ENCODE measurements around the gene FBXO47.
"Not testable (repeated sequence)": the region's sequence is repeated elsewhere in the genome, so short reads cannot be mapped to it uniquely, and the experiment has no call there.

The FBXO47 gene

DNA sequence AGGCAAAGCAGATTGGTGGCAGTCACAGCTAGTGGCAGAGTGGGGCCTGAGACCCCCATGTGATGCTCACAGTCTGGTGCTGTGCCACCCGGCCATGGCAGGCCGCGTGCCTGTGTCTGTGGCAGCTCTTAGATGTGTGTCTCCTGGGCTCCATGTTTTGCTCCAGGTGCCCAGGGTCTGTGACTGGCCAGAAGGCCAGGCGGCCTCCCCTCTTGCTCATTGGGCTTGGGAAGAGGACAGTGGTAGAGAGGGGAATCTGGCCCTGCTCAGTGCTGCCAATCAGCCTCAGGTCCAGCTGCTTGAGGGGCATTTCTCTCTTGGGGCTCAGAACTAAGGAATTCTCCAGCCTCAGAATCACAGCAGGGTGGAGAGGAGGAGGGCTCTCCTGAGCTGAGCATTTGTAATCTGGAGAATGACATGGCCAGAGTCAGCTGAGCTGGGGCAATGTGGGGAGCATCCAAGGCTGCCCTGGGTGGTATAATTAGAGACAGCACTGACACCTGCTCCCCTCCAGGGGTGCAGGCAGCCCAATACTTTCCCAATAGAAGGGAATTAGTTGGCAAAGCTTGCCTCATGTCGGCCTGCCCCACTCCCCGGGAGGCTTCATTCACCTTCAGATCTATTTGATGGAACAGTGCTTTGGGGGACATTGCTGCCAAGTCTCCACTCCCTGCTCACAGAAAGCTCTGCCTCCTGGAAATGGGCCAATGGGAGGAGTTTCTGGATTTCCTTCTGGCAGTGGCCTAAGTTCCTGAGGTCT is 44.5 kb downstream of the FBXO47 start:
- no peak for DNase-seq (ENCODE audit: low spot score)

GRCh38 chr17:38921756-38922411 is 45.3 kb downstream of the FBXO47 start:
- no peak for DNase-seq (ENCODE audit: low spot score)

DNA sequence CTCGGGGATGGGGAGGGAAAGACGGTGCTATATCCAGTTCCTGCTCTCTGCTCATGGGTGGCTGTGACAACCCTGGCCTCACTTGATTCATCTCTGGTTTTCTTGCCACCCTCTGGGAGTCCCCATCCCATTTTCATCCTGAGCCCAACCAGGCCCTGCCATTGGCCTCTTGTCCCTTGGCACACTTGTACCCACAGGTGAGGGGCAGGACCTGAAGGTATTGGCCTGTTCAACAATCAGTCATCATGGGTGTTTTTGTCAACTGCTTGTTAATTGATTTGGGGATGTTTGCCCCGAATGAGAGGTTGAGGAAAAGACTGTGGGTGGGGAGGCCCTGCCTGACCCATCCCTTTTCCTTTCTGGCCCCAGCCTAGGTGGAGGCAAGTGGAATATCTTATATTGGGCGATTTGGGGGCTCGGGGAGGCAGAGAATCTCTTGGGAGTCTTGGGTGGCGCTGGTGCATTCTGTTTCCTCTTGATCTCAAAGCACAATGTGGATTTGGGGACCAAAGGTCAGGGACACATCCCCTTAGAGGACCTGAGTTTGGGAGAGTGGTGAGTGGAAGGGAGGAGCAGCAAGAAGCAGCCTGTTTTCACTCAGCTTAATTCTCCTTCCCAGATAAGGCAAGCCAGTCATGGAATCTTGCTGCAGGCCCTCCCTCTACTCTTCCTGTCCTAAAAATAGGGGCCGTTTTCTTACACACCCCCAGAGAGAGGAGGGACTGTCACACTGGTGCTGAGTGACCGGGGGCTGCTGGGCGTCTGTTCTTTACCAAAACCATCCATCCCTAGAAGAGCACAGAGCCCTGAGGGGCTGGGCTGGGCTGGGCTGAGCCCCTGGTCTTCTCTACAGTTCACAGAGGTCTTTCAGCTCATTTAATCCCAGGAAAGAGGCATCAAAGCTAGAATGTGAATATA is 46.6 kb downstream of the FBXO47 start:
- no peak for DNase-seq (ENCODE audit: low spot score)

DNA sequence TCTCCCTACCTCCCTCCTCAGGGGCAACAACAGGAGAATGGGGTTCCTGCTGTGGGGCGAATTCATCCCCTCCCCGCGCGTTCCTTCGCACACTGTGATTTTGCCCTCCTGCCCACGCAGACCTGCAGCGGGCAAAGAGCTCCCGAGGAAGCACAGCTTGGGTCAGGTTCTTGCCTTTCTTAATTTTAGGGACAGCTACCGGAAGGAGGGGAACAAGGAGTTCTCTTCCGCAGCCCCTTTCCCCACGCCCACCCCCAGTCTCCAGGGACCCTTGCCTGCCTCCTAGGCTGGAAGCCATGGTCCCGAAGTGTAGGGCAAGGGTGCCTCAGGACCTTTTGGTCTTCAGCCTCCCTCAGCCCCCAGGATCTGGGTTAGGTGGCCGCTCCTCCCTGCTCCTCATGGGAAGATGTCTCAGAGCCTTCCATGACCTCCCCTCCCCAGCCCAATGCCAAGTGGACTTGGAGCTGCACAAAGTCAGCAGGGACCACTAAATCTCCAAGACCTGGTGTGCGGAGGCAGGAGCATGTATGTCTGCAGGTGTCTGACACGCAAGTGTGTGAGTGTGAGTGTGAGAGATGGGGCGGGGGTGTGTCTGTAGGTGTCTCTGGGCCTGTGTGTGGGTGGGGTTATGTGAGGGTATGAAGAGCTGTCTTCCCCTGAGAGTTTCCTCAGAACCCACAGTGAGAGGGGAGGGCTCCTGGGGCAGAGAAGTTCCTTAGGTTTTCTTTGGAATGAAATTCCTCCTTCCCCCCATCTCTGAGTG is 47.7 kb downstream of the FBXO47 start:
- DNase-seq (ENCODE audit: low spot score): no peak

DNA sequence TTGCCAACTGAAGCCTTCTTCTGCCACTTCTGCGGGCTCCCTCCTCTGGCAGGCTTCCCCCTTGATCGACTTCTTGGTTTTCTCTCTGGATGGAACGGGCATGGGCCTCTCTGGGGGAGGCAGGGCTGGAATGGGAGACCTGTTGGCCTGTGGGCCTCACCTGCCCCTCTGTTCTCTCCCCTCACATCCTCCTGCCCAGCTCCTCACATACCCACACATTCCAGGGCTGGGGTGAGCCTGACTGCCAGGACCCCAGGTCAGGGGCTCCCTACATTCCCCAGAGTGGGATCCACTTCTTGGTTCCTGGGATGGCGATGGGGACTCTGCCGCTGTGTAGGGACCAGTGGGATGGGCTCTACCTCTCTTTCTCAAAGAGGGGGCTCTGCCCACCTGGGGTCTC is 48.3 kb downstream of the FBXO47 start:
- DNase-seq (ENCODE audit: low spot score): no peak

GRCh38 chr17:38918129-38918913 is 48.9 kb downstream of the FBXO47 start:
- no peak for DNase-seq (ENCODE audit: low spot score)

GRCh38 chr17:38917259-38917658 is 49.9 kb downstream of the FBXO47 start:
- no peak for DNase-seq (ENCODE audit: low spot score)

GRCh38 chr17:38916771-38917170 is 50.4 kb downstream of the FBXO47 start:
- no peak for DNase-seq (ENCODE audit: low spot score)

DNA sequence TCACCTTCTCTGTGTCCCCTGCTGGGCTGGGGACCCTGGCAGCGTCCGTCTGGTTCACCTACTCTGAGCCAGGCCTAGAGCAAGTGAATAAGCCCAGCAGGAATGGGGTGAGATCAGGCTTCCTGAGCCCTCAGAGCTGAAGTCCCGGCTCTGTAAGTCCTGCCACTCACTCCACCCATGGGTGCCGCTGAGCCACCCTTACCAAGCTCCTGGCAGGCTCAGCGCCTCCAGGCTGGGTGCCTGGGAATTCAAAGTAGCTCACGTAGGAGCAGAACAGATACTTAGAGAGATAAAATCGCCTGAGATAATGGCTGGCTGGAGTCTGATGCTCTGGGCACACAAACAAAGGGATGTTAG is 51.6 kb downstream of the FBXO47 start:
- DNase-seq (ENCODE audit: low spot score): no peak

DNA sequence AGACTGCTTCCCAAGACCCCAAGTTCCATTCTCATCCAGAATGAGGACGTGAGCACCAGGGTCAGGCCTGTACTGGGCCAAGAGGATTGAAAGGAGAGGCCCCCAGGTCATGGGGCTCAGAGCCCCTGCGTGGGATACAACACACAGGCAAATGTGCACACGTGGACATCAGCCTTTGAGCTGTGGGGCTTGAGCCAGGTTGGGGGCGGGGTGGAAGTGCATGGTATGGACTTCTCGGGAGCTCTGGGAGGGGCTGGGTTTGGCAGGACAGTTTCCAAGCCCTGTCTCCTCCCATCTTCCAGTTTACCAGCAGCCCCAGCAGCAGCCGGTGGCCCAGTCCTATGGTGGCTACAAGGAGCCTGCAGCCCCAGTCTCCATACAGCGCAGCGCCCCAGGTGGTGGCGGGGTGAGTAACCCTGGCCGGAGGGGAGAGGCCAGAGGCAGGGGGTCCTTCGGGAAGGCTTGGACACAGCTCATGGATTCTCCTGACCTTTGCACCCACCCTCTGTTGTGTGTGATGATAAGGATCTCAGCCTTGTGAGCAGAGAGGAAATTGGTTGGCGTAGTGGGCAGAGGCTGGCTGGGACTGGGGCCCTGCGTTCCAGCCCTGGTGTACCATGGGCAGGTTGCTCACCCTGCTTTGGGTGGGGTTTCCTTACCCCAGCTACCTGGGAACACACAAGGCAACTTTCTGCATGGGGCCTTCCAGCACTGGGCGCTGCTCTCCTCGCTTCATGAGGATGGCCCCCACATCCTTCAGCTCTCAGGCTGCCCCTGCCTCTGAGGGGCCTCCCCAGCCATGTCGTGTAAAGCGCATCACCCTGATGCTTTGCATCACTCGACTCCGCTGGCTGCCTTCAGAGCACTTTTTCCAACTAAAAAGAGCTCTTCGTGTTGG is 52.2 kb downstream of the FBXO47 start:
- DNase-seq (ENCODE audit: low spot score): no peak

DNA sequence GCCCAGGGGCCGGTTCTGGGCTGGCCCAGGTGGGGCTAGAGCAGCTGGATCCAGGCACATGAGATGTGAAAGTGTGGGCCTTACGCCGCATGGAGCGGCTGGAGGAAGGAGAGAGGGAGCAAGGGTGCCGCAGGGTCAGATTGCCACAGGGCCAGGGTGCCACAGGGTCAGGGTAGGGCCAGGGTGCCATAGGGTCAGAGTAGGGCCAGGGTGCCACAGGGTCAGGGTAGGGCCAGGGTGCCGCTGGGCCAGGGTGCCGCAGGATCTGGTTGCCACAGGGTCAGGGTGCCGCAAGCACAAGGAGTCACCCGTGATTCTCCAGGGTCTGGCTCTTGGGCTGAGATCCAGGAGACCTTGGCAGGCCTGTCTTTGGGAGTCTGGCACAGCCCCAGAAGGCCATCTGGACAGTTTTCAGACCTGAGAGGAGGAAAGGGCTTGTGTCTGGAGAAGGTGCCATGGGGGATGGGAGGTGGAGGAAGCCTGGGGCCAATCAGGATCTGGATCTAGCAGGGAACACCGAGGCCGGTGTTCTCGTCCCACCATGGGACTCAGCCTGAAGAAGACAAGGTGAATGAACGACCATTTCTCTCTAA is 54.9 kb downstream of the FBXO47 start:
- DNase-seq (ENCODE audit: low spot score): no peak

DNA sequence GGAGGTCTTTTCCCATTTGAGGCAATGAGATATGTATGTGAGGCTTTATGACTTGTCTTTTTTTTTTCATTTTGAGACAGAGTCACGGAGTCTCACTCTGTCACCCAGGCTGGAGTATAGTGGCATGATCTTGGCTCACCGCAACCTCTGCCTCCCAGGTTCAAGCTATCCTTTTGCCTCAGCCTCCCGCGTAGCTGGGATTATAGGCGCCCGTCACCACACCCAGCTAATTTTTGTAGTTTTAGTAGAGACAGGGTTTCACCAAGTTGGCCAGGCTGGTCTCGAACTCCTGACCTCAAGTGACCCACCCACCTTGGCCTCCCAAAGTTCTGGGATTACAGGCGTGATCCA is 55.5 kb downstream of the FBXO47 start:
- not testable (repeated sequence) for DNase-seq (ENCODE audit: low spot score)

DNA sequence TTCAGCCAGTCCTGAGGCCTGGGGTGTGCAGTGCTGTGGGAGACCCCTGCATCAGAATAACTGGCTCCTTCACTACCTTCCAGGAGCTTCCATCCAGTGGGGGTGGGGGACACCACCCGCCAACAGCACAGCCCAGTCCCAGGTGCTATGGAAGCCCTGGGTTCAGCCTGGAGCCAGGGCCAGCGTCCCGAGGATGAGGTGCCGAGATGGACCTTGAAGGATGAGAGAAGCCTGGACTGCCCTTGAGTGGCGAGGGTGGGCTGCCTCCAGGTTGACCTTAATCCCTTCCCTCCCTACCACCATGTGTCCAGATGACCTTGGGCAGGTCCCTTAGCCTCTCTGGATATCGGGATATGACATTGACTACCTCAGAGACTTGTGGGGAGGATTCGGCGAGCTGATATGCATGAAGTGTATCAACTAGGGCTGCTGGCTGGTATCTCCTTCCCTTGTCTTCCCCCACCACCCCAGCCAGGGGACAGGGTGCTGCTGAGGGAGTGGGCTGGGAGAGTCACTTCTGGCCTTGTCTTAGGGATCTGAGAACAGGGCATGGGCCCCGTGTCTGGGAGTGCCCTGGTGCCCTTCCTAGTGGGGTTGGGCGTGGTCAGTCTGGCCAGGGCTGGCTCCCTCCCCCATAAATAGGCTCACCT is 56.0 kb downstream of the FBXO47 start:
- DNase-seq (ENCODE audit: low spot score): no peak

DNA sequence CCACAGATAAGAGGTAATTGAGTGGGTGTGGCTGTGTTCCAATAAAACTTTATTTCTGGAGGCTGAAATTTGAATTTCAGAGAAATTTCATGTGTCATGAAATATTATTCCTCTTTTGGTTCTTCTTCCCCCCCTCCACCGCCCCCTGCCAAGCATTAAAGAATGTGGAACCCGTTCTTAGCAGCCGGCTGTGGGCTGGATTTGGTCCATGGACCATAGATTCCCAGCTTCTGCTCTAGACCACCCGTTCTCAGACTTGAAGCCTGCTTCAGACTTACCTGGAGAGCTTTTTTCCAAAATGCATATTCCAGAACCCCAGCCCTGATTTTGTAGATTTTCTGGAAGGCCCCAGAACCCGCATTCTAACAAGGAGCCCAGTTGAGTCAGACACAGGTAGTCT is 56.9 kb downstream of the FBXO47 start:
- no peak for DNase-seq (ENCODE audit: low spot score)

DNA sequence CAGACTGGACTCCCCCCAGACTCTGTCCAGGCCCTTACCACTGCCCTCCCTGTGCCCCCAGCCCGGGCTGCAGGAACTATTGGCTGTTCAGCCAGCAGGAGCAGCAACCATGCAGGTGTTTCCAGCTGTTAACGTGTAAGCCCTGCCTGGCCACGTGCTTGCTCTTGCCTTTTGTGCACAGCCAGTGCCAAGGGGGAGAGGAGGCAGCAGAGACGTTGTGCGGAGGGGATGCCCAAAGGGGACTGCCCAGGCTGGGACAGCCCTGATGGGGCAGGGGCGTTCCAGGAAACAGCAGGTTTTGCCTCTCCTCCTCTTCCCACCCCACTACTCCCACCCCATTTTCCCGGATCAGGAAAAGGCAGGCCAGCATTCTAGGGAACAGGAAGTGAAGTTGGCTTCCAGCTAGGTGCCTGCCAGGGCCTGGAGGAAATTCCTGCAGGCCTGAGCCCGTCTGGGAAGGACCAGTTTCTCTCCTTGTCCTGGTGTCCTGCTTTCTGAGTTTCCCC is 58.5 kb downstream of the FBXO47 start:
- DNase-seq (ENCODE audit: low spot score): no peak

GRCh38 chr17:38907930-38908675 is 59.1 kb downstream of the FBXO47 start:
- no peak for DNase-seq (ENCODE audit: low spot score)

- DNase-seq (ENCODE audit: low spot score): no peak
These were observed 60.6 kb downstream of the FBXO47 start for GRCh38 chr17:38906460-38907228.

- no peak for DNase-seq (ENCODE audit: low spot score)
These were observed 61.8 kb downstream of the FBXO47 start for GRCh38 chr17:38905375-38905774.
